HG03039 (cell line): ENCODE data around the gene STKLD1.
A peak's percentile ranks its signal among the peaks of the same experiment; 100 is the strongest.

Source experiments
- ATAC-seq: cut with Tn5 transposase; IDR thresholded peaks from one replicate; pipeline ENCODE4 v1.9.1; 2021; ENCODE audit warnings: mild to moderate bottlenecking, moderate library complexity; ENCODE audit not compliant: unreplicated experiment

STKLD1 gene

DNA sequence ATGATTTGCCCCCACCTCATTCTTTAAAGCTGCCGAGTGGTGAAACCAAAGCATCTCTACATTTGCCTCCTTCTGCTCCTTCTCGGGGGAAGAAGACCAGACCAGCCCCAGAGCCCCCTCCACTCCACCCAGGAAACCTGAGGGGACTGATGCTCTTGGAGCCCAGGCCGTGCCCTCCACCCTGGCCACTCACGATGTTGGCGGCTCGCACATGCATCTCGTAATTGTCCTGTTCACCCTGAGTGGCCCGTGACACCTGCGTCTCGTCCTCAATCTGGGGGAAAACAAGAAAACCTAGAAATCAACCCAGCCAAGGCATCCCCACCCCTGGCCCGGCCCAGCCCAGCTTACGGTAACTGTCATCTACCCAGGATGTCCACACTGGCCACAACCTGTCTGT lies 31.2 kb upstream of the STKLD1 start:
- ATAC-seq = no peak

DNA sequence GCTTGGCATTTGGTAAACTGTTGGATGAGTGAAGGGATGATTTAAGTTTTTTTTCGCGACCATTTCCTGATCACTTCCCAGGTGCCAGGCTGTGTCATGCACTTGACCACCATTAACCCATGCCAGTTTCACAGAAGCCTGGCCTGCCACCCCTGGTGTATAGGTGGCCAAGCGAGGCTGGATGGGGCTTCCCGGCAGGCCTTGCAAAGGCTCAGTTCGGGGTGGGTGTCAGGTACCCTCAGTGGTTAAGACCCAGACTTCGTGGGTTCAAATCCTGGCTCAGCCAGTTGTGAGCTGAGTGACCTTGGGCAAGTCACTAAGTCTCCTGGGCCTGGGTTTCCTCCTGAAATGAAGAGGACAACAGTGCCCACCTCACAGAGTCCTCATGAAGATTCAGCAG lies 30.6 kb upstream of the STKLD1 start:
- no peak for ATAC-seq

DNA sequence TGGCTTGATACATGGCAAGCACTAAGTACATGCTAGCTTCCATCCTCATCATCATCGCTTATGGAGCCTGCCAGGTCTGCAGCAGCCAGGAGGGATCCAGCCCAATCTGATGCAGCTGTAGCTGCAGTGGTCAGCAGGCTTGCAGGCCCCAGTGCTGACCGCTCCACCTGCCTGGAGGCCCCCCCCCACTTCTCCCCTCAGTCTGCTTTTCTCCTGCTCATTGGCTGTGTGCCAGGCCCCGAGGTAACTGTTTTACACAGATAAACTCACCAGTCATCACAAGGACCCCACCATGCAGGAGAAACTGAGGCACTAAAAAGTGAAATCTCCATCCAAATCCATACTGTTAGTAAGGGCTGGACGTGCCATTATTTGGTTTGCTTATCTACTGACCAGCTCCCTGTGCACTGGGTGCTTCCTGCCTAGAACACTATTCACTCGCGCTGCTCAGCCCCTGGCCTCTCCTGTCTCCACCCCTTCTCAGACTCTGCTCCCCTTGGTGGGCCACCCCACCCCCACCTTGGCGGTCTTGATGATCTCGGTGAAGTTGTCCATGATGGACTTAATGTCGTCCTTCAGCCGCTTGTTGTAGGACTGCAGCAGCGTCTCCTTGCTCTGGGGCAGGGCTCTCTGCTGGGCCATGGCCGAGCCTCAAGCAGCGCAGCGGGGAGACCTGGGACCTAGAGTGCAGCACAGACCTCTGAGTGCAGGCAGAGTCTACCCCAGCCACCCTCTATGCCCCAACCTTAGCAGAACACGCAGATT lies 30.0 kb upstream of the STKLD1 start:
- no peak for ATAC-seq

DNA sequence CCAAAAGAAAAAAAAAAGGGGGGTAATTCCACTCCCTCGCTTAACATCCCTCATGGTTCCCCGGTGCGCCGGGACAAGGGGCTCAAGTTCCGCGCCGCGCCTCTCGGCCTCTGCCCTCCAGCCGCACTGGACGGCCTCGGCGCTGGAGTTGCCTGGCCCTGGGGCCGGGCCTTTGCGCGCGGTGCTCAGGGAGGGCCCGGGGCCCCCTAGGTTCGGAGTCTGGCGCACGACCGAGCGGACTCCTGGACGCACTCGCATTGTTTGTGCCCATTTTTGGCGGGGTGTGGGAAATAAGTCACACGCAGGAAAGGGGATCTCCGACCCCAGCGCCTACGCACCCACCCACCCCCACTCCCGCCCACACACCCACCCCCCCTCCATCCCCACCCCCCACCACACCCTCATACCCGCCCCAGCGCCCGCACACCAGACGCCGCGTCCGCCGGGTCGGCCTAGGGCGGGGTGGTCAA lies 28.6 kb upstream of the STKLD1 start:
- no peak for ATAC-seq

DNA sequence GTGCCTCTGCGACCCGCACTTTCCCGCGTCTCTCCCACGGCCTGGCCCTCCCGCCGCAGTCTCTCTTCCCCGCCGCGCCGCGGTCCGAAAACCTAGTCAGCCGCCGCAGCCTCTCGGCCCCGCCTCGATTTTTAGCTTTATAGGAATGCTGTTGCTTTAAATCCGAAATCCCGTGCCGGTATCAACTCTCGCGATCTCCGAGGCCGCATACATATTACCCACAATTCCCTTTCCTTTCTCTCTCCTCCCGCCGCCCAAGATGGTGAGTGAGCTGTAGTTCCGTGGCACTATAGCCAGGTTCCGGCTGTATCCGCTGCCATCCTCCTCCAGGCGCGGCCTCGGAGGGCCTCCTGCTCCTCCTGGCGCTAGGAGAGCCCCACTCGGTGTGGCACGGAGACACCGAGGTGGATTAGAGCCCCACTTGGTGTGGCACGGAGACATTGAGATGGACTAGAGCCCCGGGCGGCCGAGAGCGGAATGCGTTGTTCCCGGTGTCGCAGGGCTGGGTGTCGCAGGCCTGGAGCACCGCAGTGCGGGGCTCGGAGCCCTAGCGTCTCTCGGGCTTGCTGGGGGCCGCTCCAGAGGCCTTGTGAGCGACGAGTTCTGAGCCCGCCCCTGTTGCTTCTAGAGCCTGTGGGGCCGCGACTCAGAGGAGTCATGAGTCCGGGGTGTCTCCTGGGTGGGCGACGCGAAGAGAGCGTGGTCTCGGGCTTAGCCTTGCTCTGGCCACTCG lies 28.0 kb upstream of the STKLD1 start, which contains the start of the genes MED22 and RPL7A:
Gene MED22 (minus strand): TSS at position 147 of the 733 bp plus-strand sequence. CDS start 1,469 bp downstream, outside the sequence.
Gene RPL7A (plus strand): TSS at position 234 of the 733 bp plus-strand sequence. CDS start 26 bp downstream, at position 260.
- no peak for ATAC-seq

DNA sequence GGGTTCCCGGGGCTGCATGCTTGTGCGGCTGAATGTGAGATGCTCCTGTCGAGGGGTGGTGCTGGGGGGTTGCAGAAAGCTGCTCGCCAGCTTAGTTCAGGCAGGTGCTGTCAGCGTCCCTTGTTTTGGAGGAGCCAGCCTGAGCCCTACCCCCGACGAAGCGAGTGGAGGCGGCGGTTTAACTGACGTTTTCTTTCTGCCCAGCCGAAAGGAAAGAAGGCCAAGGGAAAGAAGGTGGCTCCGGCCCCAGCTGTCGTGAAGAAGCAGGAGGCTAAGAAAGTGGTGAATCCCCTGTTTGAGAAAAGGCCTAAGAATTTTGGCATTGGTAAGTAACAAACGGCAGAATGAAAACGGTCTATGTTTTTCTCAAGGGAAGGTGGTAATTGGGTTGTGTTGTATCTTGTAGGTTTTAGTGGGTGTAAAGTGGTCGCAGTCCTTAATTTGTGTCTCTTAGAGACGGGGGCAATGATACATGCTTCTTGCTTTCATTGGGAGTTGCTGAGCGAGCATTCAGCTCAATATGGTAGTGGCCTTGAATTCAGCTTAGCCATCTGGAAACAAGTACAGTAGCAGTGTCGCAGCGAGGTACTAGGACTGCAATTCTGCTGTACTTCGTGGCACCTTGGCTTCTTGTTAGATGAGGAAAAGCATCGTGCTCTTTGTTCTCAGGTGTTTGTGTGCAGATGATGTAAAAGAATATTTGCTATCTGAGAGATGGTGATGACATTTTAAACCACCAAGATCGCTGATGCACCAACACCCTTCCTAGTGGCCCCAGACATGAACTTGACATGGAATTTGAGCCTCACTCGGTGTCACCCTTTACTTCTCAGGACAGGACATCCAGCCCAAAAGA lies 27.2 kb upstream of the STKLD1 start:
- ATAC-seq = no peak

DNA sequence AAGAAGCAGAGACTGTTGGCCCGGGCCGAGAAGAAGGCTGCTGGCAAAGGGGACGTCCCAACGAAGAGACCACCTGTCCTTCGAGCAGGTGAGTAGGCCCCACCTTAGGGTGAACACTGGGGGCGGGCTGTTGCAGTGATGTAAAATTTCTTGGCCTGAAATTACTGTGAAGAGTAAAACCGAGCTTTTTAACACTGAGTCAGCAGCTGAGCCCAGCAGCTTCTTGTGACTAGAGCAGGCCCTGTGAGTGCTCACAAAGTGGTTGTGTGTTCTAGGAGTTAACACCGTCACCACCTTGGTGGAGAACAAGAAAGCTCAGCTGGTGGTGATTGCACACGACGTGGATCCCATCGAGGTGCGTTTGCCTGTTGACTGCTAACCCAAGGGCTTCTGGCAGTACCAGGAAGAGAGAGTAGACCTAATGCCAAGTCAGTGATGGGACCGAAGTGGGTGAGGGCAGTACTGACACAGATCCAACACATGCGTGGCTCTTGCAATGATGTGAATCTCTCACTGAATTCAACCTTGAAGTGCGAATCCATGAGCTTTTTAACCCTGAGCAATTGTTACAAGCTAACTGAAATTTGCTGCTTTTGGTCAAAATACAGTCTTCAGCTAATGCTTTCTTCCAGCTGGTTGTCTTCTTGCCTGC lies 26.1 kb upstream of the STKLD1 start:
- ATAC-seq = no peak

DNA sequence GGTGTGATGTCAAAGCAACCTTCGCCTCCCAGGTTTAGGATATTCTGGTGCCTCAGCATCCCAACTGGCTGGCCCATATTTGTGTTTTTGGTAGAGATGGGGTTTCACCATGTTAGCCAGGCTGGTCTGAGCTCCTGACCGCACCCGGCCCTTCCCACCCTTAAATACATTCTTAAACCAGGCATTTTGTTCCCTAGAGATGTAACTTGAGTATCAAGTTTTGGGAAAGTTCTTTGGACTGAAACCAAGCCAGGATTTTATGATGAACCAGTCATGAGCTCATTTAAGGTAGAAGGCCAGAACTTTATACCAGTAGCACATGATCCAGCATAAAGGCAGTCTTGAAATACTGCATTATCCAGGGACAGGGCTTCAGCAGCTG lies 24.6 kb upstream of the STKLD1 start:
- no peak for ATAC-seq

DNA sequence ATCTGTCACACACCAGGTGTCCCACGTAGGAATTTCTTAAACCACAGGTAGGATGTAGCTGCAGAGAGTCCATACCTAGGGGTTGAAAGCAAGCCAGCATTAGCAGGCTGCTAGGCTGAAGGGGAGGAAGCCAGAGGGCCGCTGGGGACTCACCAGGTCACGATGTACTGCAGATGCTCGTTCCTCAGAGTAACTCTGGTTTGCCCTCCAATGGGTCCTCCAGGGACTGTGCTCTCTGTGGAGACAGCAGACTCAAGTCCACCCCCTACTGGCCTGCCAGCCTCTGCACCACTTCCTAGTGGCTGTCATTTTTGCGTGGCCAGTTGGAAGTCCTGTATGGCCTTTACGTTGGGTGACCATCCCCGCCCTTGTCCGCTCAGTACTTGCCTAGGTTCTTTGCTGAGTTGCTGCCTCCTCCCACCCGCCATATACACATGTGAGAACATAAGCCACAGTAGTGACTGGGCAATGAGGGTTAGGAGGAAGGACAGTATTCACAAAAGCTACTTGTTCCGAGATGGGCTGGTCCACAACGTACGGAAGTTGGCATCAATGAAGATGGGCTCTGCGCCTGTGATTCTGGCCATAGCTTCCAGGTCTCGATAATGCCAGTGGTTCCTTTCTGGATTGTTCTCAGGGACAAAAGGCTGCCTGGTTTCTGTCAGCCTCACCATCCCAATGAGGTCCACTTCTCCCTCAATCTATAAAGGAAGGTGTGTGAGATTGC lies 24.1 kb upstream of the STKLD1 start:
- ATAC-seq = no peak

DNA sequence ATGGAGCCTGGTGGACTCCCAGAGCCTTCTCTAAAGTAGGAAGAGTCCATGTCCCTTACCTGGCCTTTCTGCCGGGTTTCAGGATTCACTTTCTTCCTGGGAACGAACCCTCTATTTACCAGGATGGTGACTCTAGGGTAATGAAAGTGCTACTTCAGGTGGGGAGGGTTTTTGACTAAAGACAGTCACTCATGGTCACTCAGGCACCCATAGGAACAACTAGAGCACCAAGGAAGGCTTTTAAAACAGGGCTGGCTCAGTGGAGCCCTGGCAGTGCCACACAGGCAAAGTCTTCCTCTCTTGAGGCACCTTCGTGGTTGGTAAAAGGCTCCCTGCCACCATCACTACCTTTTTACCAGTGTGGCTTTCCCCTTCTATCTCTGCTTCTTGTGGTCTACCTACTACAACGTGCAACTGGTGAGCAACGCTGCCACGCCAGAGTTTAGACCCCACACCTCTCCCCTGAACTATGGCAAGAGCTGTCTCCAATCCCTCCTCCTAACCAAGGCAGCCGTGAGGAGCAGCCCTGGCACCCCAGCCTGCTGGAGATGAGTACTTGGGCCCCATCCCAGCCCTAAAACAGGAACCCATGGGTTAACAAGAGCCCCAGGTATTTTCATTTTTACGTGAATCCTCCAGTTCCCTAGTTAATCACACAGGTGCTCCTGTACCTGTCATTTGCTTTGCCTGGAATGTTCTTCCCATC lies 23.4 kb upstream of the STKLD1 start:
- ATAC-seq = no peak

DNA sequence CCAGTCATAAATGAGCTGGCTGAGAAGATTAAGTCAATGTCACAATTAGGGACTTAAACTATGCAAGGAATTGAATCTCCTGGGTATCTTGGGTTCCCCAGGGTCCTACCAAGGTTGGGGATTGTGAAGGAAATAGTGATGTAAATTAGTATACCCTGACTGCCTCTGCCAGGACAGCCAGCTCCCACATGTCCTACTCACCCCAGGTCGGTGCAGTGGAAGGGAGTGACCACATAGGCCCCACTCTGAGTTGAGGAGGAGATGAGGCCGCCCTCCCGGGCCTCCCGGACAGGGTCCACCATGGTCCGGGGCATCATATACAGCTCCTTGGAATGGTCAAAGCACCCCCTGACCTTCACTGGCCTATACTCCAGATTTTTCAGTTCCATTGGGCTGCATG lies 22.6 kb upstream of the STKLD1 start:
- ATAC-seq = no peak

DNA sequence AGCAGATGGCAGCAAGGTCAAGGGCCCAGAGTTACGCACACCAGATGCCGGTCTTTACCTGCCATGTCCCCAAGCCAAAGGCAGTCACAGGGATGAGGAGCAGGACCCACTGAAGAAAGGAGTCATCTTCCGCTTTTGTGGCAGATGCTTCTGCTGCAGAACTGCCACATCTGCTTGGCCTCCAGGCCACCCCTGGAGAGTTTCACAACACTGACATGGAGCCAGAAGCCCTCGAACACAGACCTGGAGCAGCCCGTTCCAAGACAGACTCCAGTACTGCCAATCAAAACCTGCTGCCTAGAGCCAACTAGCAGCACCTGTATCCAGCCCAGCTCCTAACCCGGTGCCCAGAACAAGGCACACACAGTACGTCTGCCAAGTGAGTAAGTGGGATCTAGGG lies 21.4 kb upstream of the STKLD1 start:
- ATAC-seq = no peak

DNA sequence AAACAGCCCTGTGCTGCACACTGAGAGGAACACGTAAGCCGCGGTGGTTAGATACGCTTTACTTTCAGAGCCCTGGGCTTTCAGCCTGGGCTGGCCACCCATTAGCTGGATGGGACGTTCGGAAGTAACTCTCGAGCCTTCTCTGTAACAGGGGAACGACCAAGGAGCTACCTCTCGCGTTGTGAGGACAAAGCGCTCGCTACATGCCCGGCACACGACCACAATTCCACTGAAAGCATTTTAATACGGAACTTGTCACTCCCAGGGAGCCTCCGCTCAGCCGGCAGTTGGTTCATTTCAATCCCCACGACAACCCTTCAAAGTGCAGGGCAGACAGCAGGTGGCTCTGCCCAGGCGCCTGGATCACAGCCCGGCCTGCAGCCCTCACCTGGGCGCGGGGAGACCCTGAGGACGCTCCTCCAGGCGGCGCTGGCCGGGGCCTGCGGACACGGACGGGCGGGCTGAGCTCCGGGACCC lies 20.2 kb upstream of the STKLD1 start:
- peak; percentile 24 for ATAC-seq

DNA sequence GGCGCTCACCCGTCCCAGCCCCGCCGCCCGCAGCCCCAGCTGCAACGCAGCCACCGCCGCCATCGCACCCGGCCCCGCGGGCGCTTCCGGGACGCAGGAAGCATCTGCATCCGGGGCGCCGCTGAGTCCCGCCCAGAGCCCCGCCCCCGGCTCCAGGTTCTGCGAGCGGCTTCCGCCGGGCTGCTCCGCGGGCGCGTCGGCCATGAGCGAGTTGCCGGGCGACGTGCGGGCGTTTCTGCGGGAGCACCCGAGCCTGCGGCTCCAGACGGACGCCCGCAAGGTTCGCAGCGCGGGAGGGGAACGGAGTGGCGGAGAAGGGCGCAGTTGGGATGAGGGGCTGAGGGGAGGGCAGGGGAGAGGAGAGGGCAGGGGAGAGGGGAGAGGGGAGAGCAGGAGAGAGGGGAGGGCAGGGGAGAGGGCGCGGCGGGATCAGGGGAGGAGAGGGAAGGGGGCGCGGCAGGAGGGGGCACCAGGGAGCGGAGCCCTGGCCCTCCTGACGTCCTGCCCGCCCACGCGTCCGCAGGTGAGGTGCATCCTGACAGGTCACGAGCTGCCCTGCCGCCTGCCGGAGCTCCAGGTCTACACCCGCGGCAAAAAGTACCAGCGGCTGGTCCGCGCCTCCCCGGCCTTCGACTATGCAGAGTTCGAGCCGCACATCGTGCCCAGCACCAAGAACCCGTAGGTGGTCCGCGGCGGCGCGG lies 19.6 kb upstream of the STKLD1 start, which contains the start of the genes SURF1 and SURF2:
Gene SURF1 (minus strand): TSS at position 97 of the 701 bp plus-strand sequence. CDS start 34 bp downstream, at position 63.
Gene SURF2 (plus strand): TSS at position 160 of the 701 bp plus-strand sequence. CDS start 43 bp downstream, at position 203.
- peak; percentile 52 for ATAC-seq

DNA sequence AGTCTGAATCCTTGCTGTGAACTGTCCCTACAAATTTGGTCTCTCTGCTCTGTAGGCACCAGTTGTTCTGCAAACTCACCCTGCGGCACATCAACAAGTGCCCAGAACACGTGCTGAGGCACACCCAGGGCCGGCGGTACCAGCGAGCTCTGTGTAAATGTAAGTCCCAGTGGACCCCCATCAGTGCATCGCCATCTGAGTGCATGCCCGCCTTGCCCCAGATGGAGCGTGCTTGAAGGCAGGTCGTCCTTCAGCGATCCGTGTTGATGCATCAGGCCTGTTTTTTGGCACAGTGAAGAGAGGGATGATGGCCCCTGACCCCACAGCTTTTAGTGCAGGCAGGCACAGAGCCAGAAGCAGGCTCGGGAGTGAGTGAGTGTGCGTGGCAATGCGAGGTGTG lies 18.5 kb upstream of the STKLD1 start:
- no peak for ATAC-seq

DNA sequence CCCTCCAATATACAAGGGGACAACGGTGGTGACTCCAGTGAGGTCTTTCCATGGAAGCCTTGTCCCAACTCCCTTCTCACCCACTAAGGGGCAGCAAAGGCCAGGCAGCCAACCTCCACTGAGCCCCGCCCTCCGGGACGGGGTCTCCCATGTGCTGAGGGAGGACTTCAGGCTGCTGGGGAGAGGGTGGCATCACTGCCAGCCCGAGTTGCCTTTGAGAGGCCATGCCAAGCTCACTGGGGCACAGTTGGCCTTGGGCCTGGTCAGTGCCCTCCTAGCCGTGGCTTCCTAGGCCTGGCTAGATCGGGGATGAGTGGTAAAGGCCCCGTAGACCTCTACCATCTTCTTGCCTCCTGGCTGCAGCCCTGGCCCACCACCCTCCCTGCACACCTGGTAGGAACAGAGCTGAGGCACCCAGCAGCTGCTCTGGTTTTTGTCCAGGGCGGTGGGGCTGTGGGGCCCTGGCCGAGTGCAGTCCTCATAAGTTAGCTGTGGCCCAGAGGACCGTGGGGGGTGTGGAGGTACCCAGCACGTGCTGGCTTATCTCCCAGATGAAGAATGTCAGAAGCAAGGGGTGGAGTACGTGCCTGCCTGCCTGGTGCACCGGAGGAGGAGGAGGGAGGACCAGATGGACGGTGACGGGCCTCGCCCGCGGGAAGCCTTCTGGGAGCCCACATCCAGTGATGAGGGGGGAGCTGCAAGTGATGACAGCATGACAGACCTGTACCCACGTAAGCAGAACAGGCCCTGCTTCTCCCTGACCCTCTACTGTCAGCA lies 16.6 kb upstream of the STKLD1 start:
- no peak for ATAC-seq
